T47D (cell line): Measurements from ENCODE around the gene CPLANE2.
A peak's percentile ranks its signal among the peaks of the same experiment; 100 is the strongest.

ENCODE experiments used
- DNase-seq, 2 experiments: peaks; one replicate each; pipeline versions ENCODE4 v3.0.0 to v3.0.0-alpha.2; 2011 to 2012; ENCODE audit warnings: low read depth in 1 of 2, low spot score in 1 of 2
- JUND ChIP-seq: IDR thresholded peaks from 2 replicates; pipeline ENCODE4 v1.6.1; 2012; ENCODE audit warnings: low read depth
- in situ Hi-C: cut with HindIII; loops from 2 replicates; pipeline ENCODE4 v1.10.0; 2016; ENCODE audit warnings: low sequenced_read_pairs, low pct_unique_long_range_greater_than_20kb

The CPLANE2 gene

GRCh38 chr1:16245476-16246196 lies 8.7 kb upstream of the CPLANE2 start:
- no peak for DNase-seq
- no peak for TF ChIP-seq JUND
- in situ Hi-C loops, result no loop called here

DNA sequence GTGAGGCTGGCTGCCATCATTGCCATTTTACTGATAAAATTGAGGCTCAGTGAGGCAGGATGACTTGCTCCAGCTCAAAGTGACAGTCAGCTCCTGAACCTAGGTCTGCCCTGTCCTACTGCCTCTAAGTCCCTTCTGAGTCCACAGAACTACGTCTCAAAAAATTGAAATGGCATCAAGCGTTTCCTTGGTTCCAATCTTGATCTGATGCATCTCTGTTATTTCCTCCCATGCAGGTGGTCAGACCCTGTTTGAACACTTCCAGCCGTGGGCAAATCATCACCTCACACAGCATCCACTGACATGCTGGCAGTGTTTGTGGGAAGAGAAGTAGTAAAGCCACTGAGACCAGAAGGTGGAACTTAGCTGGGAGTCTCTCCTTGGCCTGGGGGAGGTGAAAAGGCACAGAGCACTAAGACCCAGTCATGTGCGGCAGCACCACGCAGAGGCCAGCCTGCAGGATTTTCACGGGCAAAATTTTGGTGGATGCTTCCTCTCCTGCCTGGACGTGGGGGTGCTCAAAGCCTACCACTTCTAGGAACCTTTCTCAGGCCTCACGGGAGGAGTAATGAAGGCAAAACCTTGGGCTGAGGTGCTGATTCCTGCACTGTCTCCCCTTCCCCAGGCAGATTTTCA lies 7.8 kb upstream of the CPLANE2 start:
- no peak for TF ChIP-seq JUND
- DNase-seq, result no peak

GRCh38 chr1:16243936-16244649 lies 7.1 kb upstream of the CPLANE2 start:
- peak; percentile 59 to 84 for DNase-seq
- in situ Hi-C loops, result no loop called here
- TF ChIP-seq JUND, result no peak

More for the DNA sequence above, 7.8 kb upstream of the CPLANE2 start:
- in situ Hi-C loops, result no loop called here

- in situ Hi-C loops, result no loop called here
- no peak for TF ChIP-seq JUND
- no peak for DNase-seq
These were observed 6.2 kb upstream of the CPLANE2 start for GRCh38 chr1:16243215-16243610.

DNA sequence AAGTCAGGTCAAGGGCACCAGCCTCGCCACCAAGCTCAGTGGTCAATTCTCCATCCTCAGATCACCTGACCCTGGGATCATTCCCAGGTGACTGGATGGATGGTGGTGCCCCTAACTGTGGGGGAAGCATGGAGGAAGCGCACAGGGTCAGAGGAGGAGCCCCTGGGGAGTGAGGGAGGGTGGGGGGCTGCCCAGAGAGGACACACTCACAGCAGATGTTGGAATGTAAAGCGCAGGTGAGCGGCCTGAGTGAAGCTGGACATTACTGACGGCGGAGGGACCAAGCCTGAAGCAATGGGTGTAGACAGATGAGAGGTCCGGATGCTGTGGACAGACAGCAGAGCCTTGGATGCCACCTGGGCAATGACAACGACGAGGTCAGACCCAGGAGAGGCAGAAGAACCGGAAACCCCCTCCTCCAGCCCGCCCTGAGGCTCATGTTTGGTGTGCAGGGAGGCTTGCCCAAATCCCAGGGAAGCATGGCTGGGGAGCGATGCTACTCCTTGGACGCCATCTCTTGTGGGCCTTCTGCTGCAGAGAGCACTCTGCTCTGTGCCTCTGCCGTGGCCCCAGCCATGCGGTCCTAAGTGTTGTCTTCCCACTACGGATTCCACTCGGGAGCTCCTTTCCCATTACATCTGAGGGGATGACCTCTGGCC lies 5.7 kb upstream of the CPLANE2 start:
- no peak for DNase-seq
- no peak for TF ChIP-seq JUND
- in situ Hi-C loops, result no loop called here

DNA sequence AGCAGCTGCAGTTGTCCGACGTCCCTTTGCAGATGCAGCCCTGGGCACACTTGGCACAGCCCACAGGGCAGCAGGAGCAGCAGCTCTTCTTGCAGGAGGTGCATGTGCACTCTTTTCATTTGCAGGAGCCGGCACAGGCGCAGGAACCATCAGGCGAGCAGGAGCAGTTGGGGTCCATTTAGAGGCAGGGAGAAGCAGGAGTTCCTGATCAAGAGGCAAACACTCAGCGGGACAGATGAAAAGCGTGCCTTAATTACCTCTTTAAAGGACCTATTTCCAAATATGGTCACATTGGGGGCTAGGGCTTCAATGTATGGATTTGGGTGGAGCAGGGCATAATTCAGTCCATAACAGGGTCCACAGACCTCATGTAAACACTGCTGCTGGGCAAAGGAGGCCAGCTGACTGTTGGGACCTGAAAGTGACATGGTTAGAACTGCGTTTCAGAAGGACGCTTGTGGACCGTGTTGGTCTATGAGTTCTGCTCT lies 4.3 kb upstream of the CPLANE2 start:
- in situ Hi-C loops, result no loop called here
- no peak for TF ChIP-seq JUND
- no peak for DNase-seq

DNA sequence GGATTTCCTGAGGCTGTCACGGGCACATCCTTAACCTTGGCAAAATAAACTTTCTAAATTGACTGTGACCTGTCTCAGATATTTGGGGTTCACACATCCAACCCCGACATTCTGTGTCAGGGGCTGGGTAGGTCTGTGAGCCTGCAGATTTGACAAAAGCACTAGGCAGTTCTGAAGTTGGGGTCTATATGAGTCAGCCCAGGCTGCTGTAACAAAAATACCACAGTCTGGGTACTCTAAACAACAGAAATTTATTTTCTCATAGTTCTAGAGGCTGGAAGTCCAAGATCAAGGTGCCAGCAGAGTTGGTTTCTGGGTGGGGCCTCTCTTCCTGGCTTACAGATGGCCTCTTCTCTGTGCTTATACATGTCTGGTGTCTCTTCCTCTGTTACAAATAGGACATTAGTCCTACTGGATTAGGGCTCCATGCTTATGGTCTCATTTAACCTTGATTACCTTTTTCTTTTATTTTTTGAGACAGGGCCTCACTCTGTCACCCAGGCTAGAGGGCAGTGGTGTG lies 3.0 kb upstream of the CPLANE2 start:
- in situ Hi-C loops, result no loop called here
- TF ChIP-seq JUND, result no peak
- DNase-seq, result no peak

- in situ Hi-C loops, result no loop called here
These were observed 404 bp upstream of the CPLANE2 start for GRCh38 chr1:16237343-16237830.

GRCh38 chr1:16235944-16236510 lies 956 bp downstream of the CPLANE2 start:
- DNase-seq, result peak; percentile 56 to 79
- in situ Hi-C loops, result no loop called here
- TF ChIP-seq JUND, result no peak

More at GRCh38 chr1:16237343-16237830, 404 bp upstream of the CPLANE2 start:
- DNase-seq, result no peak
- TF ChIP-seq JUND, result no peak

GRCh38 chr1:16235347-16235746 lies 1.6 kb downstream of the CPLANE2 start:
- in situ Hi-C loops, result no loop called here
- TF ChIP-seq JUND, result no peak
- no peak for DNase-seq

GRCh38 chr1:16233431-16233830 lies 3.6 kb downstream of the CPLANE2 start:
- in situ Hi-C loops, result no loop called here
- no peak for TF ChIP-seq JUND
- DNase-seq, result no peak

GRCh38 chr1:16232316-16232710 lies 4.7 kb downstream of the CPLANE2 start:
- TF ChIP-seq JUND, result no peak
- in situ Hi-C loops, result no loop called here
- DNase-seq, result no peak
